MM.1S (cell line): Measurements from ENCODE around the gene GARIN5A.

ENCODE experiments used
- DNase-seq: peaks from one replicate; pipeline ENCODE4 v3.0.0-alpha.2; 2015
- H2AFZ ChIP-seq: fragments of 300-600 bp; sonication (generic); 2 replicates; pipeline ENCODE4 v1.6.0; 2016; ENCODE audit warnings: antibody characterized with exemption, low read length
- H3F3A ChIP-seq: fragments of 300-600 bp; sonication (generic); 2 replicates; pipeline ENCODE4 v1.6.1; 2016; ENCODE audit warnings: mild to moderate bottlenecking, antibody characterized with exemption, low read length, moderate library complexity, mixed read lengths; ENCODE audit not compliant: insufficient read depth
- H3K27ac ChIP-seq: fragments of 300-600 bp; sonication (generic); 2 replicates; pipeline ENCODE4 v1.5.1; 2016; ENCODE audit warnings: mild to moderate bottlenecking, low read length
- H3K27me3 ChIP-seq: fragments of 300-600 bp; sonication (generic); replicated peaks from 2 replicates; pipeline ENCODE4 v1.6.0; 2016; ENCODE audit warnings: low read length; ENCODE audit not compliant: insufficient read depth
- H3K36me3 ChIP-seq: fragments of 300-600 bp; sonication (generic); replicated peaks from 2 replicates; pipeline ENCODE4 v1.6.1; 2016; ENCODE audit warnings: mild to moderate bottlenecking, low read length, mixed read lengths; ENCODE audit not compliant: insufficient read depth
- H3K4me1 ChIP-seq: fragments of 300-600 bp; sonication (generic); 2 replicates; pipeline ENCODE4 v1.6.1; 2016; ENCODE audit warnings: low read length, mixed read lengths
- H3K4me2 ChIP-seq: fragments of 300-600 bp; sonication (generic); 2 replicates; pipeline ENCODE4 v1.6.0; 2016; ENCODE audit warnings: low read depth, low read length
- H3K4me3 ChIP-seq: fragments of 300-600 bp; sonication (generic); 2 replicates; pipeline ENCODE4 v1.5.1; 2016; ENCODE audit warnings: low read length, mixed read lengths
- H3K79me2 ChIP-seq: fragments of 300-600 bp; sonication (generic); 2 replicates; pipeline ENCODE4 v1.6.1; 2016; ENCODE audit warnings: mixed run types, low read length, mixed read lengths
- H3K9ac ChIP-seq: fragments of 300-600 bp; sonication (generic); 2 replicates; pipeline ENCODE4 v1.6.1; 2016; ENCODE audit warnings: low read length, mixed read lengths
- H3K9me2 ChIP-seq: fragments of 300-600 bp; sonication (generic); replicated peaks from 2 replicates; pipeline ENCODE4 v1.6.1; 2016; ENCODE audit warnings: mild to moderate bottlenecking, low read length, mixed read lengths; ENCODE audit not compliant: insufficient read depth
- H3K9me3 ChIP-seq: fragments of 300-600 bp; sonication (generic); replicated peaks from 2 replicates; pipeline ENCODE4 v1.6.1; 2016; ENCODE audit warnings: mild to moderate bottlenecking, low read length, mixed read lengths; ENCODE audit not compliant: insufficient read depth
- H4K20me1 ChIP-seq: fragments of 300-600 bp; sonication (generic); 2 replicates; pipeline ENCODE4 v1.6.1; 2016; ENCODE audit warnings: mild to moderate bottlenecking, low read length, moderate library complexity, mixed read lengths; ENCODE audit not compliant: insufficient read depth
- CTCF ChIP-seq: fragments of 300-600 bp; sonication (generic); IDR thresholded peaks from 2 replicates; pipeline ENCODE4 v1.5.1; 2016; ENCODE audit warnings: antibody characterized with exemption, low read length, mixed read lengths
- EZH2 ChIP-seq: fragments of 300-600 bp; sonication (generic); optimal IDR thresholded peaks from 2 replicates; pipeline ENCODE3; 2017; ENCODE audit warnings: low read depth, mild to moderate bottlenecking, antibody characterized with exemption, low read length, mixed read lengths
- EZH2phosphoT487 ChIP-seq: fragments of 300-600 bp; sonication (generic); IDR thresholded peaks from 2 replicates; pipeline ENCODE4 v1.6.1; 2018; ENCODE audit warnings: antibody characterized with exemption, low read length

Gene GARIN5A

GRCh38 chr19:50435221-50435620 is 41.4 kb downstream of the GARIN5A start:
- DNase-seq: no peak
- H3K9me3 ChIP-seq: no peaks in the 10 kb centered on the region
- no peak overlapping the region for H3K4me3 ChIP-seq
- no peak overlapping the region for H3K4me2 ChIP-seq
- no peaks in the 10 kb centered on the region for H3K79me2 ChIP-seq
- H3K36me3 ChIP-seq: no peaks in the 10 kb centered on the region
- peaks cover 16% of the 10 kb centered on the region for H3K4me1 ChIP-seq
- no peaks in the 10 kb centered on the region for H3F3A ChIP-seq
- H4K20me1 ChIP-seq: no peaks in the 10 kb centered on the region
- peaks cover 65% of the 10 kb centered on the region for H3K27me3 ChIP-seq
- TF ChIP-seq CTCF: no peak
- TF ChIP-seq EZH2: no peak
- no peak for TF ChIP-seq EZH2phosphoT487
- no peak overlapping the region for H3K27ac ChIP-seq
- H3K9me2 ChIP-seq: no peaks in the 10 kb centered on the region
- H3K9ac ChIP-seq: no peak overlapping the region
- H2AFZ ChIP-seq: no peak overlapping the region

- Histone ChIP-seq H3K4me2 (peak overlapping the region; percentile 32; the same call in 1 of the 2 replicates), H4K20me1 (no peaks in the 10 kb centered on the region), H3F3A (no peaks in the 10 kb centered on the region), H3K9ac (no peak overlapping the region), H2AFZ (no peak overlapping the region), H3K4me1 (peaks cover 16% of the 10 kb centered on the region), H3K9me3 (no peaks in the 10 kb centered on the region), H3K79me2 (no peaks in the 10 kb centered on the region), H3K27me3 (peaks cover 65% of the 10 kb centered on the region), H3K9me2 (no peaks in the 10 kb centered on the region), H3K36me3 (no peaks in the 10 kb centered on the region), H3K27ac (no peak overlapping the region), H3K4me3 (no peak overlapping the region)
- no peak for TF ChIP-seq CTCF
- no peak for DNase-seq
Observed at GRCh38 chr19:50434525-50434924, 42.1 kb downstream of the GARIN5A start.

GRCh38 chr19:50433201-50434180 is 43.2 kb downstream of the GARIN5A start:
- Histone ChIP-seq H2AFZ (no peak overlapping the region), H4K20me1 (no peaks in the 10 kb centered on the region), H3F3A (no peaks in the 10 kb centered on the region), H3K79me2 (no peaks in the 10 kb centered on the region), H3K27ac (no peak overlapping the region), H3K9ac (no peak overlapping the region), H3K4me1 (peaks cover 16% of the 10 kb centered on the region), H3K9me3 (no peaks in the 10 kb centered on the region), H3K4me2 (no peak overlapping the region; the same call in 1 of the 2 replicates), H3K9me2 (no peaks in the 10 kb centered on the region), H3K27me3 (peaks cover 69% of the 10 kb centered on the region), H3K36me3 (no peaks in the 10 kb centered on the region), H3K4me3 (no peak overlapping the region)
- no peak for TF ChIP-seq EZH2phosphoT487
- TF ChIP-seq EZH2: no peak
- no peak for TF ChIP-seq CTCF
- no peak for DNase-seq
